KMS-11 (cell line): ENCODE measurements around the gene SPTBN1.
"Not testable (repeated sequence)": the region's sequence is repeated elsewhere in the genome, so short reads cannot be mapped to it uniquely, and the experiment has no call there.

Source experiments
- H2AFZ ChIP-seq: fragments of 200-600 bp; sonication (generic); 2 replicates; pipeline ENCODE4 v1.6.1; 2016; ENCODE audit warnings: antibody characterized with exemption, mixed run types, low read depth
- H3K27ac ChIP-seq: fragments of 200-600 bp; sonication (generic); 2 replicates; pipeline ENCODE4 v1.6.1; 2016; ENCODE audit warnings: mild to moderate bottlenecking, mixed run types
- H3K27me3 ChIP-seq: fragments of 200-600 bp; sonication (generic); 2 replicates; pipeline ENCODE4 v1.6.1; 2017; ENCODE audit warnings: mild to moderate bottlenecking, low read depth, mixed run types, moderate library complexity; ENCODE audit not compliant: insufficient read depth
- H3K36me3 ChIP-seq: fragments of 200-600 bp; sonication (generic); 2 replicates; pipeline ENCODE4 v1.6.1; 2017; ENCODE audit warnings: mild to moderate bottlenecking, mixed run types; ENCODE audit not compliant: insufficient read depth
- H3K4me1 ChIP-seq: fragments of 200-600 bp; sonication (generic); 2 replicates; pipeline ENCODE4 v1.6.1; 2016; ENCODE audit warnings: mild to moderate bottlenecking, low read depth, mixed run types; ENCODE audit not compliant: poor library complexity, severe bottlenecking
- H3K4me2 ChIP-seq: fragments of 200-600 bp; sonication (generic); 2 replicates; pipeline ENCODE4 v1.7.0; 2016; ENCODE audit warnings: mild to moderate bottlenecking, mixed run types
- H3K4me3 ChIP-seq: fragments of 200-600 bp; sonication (generic); IDR thresholded peaks from 2 replicates; pipeline ENCODE4 v1.6.1; 2017; ENCODE audit warnings: low read depth, low read length, mixed read lengths; ENCODE audit not compliant: insufficient read depth
- H3K79me2 ChIP-seq: fragments of 200-600 bp; sonication (generic); 2 replicates; pipeline ENCODE4 v1.6.1; 2016; ENCODE audit warnings: low read depth, mixed run types; ENCODE audit not compliant: insufficient read depth
- H3K9ac ChIP-seq: fragments of 200-600 bp; sonication (generic); 2 replicates; pipeline ENCODE4 v1.6.1; 2016; ENCODE audit warnings: mild to moderate bottlenecking, mixed run types
- H4K20me1 ChIP-seq: fragments of 200-600 bp; sonication (generic); 2 replicates; pipeline ENCODE4 v1.6.1; 2016; ENCODE audit warnings: mild to moderate bottlenecking, mixed run types; ENCODE audit not compliant: insufficient read depth
- TF ChIP-seq, protein P1 (sequence below): fragments of 200-600 bp; sonication (generic); conservative IDR thresholded peaks from 2 replicates; pipeline ENCODE4 v1.6.1; 2017; ENCODE audit warnings: low read depth, mild to moderate bottlenecking, antibody characterized with exemption, low read length, moderate library complexity, mixed read lengths

SPTBN1 gene

GRCh38 chr2:54525321-54525720, 69.2 kb downstream of the SPTBN1 start:
- Histone ChIP-seq H3K27me3 (no peaks in the 10 kb centered on the region), H3K79me2 (peaks cover 25% of the 10 kb centered on the region), H3K36me3 (no peaks in the 10 kb centered on the region), H3K9ac (no peak overlapping the region), H3K4me3 (no peak overlapping the region), H2AFZ (no peak overlapping the region), H3K27ac (peak overlapping the region; percentile 78; the same call in 1 of the 2 replicates), H3K4me2 (peak overlapping the region; percentile 75), H4K20me1 (no peaks in the 10 kb centered on the region), H3K4me1 (peaks cover 84% of the 10 kb centered on the region)
- TF ChIP-seq, protein P1, sequence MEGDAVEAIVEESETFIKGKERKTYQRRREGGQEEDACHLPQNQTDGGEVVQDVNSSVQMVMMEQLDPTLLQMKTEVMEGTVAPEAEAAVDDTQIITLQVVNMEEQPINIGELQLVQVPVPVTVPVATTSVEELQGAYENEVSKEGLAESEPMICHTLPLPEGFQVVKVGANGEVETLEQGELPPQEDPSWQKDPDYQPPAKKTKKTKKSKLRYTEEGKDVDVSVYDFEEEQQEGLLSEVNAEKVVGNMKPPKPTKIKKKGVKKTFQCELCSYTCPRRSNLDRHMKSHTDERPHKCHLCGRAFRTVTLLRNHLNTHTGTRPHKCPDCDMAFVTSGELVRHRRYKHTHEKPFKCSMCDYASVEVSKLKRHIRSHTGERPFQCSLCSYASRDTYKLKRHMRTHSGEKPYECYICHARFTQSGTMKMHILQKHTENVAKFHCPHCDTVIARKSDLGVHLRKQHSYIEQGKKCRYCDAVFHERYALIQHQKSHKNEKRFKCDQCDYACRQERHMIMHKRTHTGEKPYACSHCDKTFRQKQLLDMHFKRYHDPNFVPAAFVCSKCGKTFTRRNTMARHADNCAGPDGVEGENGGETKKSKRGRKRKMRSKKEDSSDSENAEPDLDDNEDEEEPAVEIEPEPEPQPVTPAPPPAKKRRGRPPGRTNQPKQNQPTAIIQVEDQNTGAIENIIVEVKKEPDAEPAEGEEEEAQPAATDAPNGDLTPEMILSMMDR: 0 out of 2 replicates have a peak, but pooled peaks have one; percentile 0

DNA sequence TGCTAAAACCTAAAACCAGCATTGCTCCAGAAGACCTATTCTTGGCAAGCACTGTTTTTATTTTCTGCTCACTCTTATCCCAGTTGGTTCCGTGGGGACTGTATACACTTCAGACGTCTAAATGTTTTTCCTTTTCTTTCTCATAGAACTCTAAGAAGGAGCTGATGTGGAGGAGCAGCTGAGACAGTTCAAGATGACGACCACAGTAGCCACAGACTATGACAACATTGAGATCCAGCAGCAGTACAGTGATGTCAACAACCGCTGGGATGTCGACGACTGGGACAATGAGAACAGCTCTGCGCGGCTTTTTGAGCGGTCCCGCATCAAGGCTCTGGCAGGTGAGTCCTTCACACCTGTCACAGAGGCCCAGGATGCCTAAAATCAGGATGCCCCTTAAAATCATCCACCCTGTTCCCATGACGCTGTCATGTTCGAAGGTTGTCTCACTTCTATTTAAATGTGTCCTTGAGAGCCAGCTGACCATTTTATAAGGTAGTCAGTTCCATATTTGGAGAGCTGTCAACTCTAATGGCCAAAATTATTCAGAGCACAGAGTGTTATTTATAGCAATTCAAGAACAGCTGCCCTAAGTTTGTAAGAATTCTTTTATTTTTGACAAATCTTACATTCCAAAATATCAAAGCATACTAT, 70.2 kb downstream of the SPTBN1 start:
- no peaks in the 10 kb centered on the region for H4K20me1 ChIP-seq
- no peaks in the 10 kb centered on the region for H3K27me3 ChIP-seq
- H3K36me3 ChIP-seq: no peaks in the 10 kb centered on the region
- no peak overlapping the region for H3K4me3 ChIP-seq
- peaks cover 25% of the 10 kb centered on the region for H3K79me2 ChIP-seq
- TF ChIP-seq, protein P1: no peak
- no peak overlapping the region for H3K4me2 ChIP-seq
- no peak overlapping the region for H3K27ac ChIP-seq
- no peak overlapping the region for H2AFZ ChIP-seq
- H3K4me1 ChIP-seq: peaks cover 95% of the 10 kb centered on the region
- H3K9ac ChIP-seq: no peak overlapping the region

DNA sequence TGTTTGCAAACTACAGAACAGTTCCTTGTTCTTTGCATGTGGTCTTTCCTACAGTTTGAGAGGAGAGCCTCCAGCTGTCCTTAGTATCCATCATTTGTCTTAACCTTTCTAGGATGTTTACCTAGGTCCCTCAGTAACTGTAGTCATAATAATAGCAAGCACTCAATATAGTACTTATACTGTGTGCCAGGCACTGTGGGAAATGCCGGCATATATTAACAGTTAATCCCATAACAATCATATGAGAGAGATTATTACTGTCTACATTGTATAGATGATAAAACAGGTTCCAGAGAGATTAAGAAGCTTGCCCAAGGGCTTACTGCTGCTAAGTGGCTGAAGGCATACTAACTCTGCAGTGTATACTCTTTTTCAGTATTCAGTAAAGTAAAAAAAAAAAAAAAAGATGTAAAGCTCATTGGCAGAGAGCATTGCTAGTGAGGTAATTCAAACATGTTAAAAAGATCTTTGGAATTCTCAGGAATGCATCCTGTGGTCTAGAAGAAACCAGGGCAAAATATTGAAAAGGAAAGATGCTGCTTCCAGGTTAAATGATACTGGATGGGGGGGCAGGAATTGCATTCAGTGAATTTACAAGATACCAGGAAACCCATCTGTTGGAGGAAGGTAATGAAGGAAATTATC, 72.3 kb downstream of the SPTBN1 start:
- peak overlapping the region; percentile 59; the same call in 1 of the 2 replicates for H3K27ac ChIP-seq
- H3K9ac ChIP-seq: no peak overlapping the region

DNA sequence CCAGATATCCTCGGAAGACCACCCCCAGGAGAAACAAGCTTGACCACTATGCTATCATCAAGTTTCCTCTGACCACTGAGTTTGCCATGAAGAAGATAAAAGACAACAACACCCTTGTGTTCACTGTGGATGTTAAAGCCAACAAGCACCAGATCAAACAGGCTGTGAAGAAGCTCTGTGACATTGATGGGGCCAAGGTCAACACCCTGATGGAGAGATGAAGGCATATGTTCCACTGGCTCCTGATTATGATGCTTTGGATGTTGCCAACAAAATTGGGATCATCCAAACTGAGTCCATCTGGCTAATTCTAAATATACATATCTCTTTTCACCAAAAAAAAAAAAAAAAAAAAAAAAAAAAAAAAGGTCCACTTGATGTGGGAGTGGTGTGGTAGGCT, 73.4 kb downstream of the SPTBN1 start:
- H3K4me1 ChIP-seq: peaks cover 84% of the 10 kb centered on the region
- H3K9ac ChIP-seq, H3K36me3 ChIP-seq, H3K4me3 ChIP-seq, H3K27me3 ChIP-seq, H2AFZ ChIP-seq, H4K20me1 ChIP-seq: not testable (repeated sequence)
- peaks cover 16% of the 10 kb centered on the region for H3K79me2 ChIP-seq
- peak overlapping the region; percentile 18; the same call in 1 of the 2 replicates for H3K4me2 ChIP-seq
- H3K27ac ChIP-seq: peak overlapping the region; percentile 59

More for the DNA sequence above, 72.3 kb downstream of the SPTBN1 start:
- no peak overlapping the region for H3K4me3 ChIP-seq
- H3K36me3 ChIP-seq: no peaks in the 10 kb centered on the region
- TF ChIP-seq, protein P1: no peak
- H4K20me1 ChIP-seq: no peaks in the 10 kb centered on the region
- no peak overlapping the region for H2AFZ ChIP-seq
- H3K4me2 ChIP-seq: peak overlapping the region; percentile 18; the same call in 1 of the 2 replicates
- no peaks in the 10 kb centered on the region for H3K27me3 ChIP-seq
- H3K4me1 ChIP-seq: peaks cover 94% of the 10 kb centered on the region
- H3K79me2 ChIP-seq: peaks cover 21% of the 10 kb centered on the region

DNA sequence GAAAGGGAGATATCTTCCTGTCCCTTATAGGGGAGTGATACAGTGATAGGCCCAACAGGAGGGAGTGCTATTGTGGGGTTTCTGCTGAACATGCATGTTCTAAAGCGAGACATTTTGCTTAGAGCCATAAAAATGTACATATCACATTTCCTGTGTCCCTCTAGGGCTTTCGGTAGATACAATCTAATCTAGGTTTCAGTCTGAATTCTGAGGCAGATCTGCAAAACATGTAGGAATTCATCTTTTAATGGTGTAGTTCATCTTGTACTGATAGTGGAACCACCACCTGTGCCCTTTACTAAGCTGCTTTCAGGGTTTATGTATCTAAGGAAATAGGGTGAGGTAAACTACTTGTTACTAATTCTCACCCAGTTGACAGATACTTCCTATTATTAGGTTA, 73.8 kb downstream of the SPTBN1 start:
- Histone ChIP-seq H3K36me3 (no peaks in the 10 kb centered on the region), H2AFZ (no peak overlapping the region), H3K79me2 (peaks cover 15% of the 10 kb centered on the region), H3K27me3 (no peaks in the 10 kb centered on the region), H3K4me3 (no peak overlapping the region), H3K9ac (no peak overlapping the region; the same call in 1 of the 2 replicates), H3K4me1 (peaks cover 79% of the 10 kb centered on the region), H3K27ac (peak overlapping the region; percentile 59), H3K4me2 (peak overlapping the region; percentile 18; the same call in 1 of the 2 replicates), H4K20me1 (no peaks in the 10 kb centered on the region)
- TF ChIP-seq, protein P1: no peak
